Right lobe of liver (tissue), 6 donors: ENCODE measurements around the gene TOM1L2. TPM values are rescaled to one million over a fixed set of nuclear protein-coding genes. Genes with fewer than 3 reads are reported as not detected.

Experiments used
- ATAC-seq, 4 donors: fragments of 200-7000 bp; cut with Tn5 transposase; one replicate each; pipeline ENCODE4 v1.9.1; 2020; ENCODE audit warnings: mild to moderate bottlenecking in 4 of 4, moderate library complexity in 4 of 4
- DNase-seq, 3 donors: peaks; one replicate each; pipeline ENCODE4 v3.0.0-alpha.2; 2020
- H3K27ac ChIP-seq, 3 donors: fragments of 200-600 bp; one replicate each; pipeline ENCODE4 v1.8.0; 2022
- H3K27me3 ChIP-seq, 2 donors: fragments of 200-600 bp; one replicate each; pipeline ENCODE4 v1.8.0; 2022
- H3K36me3 ChIP-seq, 4 donors: fragments of 200-600 bp; sonication (generic) in 1 of 4; one replicate each; pipeline versions ENCODE4 v1.5.1 to v1.8.0; 2017 to 2022; ENCODE audit warnings: control low read depth in 1 of 4
- H3K4me1 ChIP-seq, 4 donors: fragments of 200-600 bp; sonication (generic) in 1 of 4; one replicate each; pipeline versions ENCODE4 v1.5.1 to v1.8.0; 2017 to 2022; ENCODE audit warnings: control low read depth in 1 of 4
- H3K4me3 ChIP-seq, 3 donors: fragments of 200-600 bp; one replicate each; pipeline ENCODE4 v1.8.0; 2022
- H3K9me3 ChIP-seq, 4 donors: fragments of 200-600 bp; sonication (generic) in 1 of 4; one replicate each; pipeline versions ENCODE4 v1.5.1 to v1.8.0; 2017 to 2022; ENCODE audit warnings: control low read depth in 1 of 4
- POLR2A ChIP-seq: fragments of 450-650 bp; IDR thresholded peaks from one replicate; pipeline ENCODE4 v1.6.1; 2017; ENCODE audit warnings: antibody characterized with exemption, mild to moderate bottlenecking
- WGBS: methylation state at CpG from one replicate; pipeline ENCODE4 v1.1.6; 2018; ENCODE audit warnings: low coverage, low lambda C conversion rate; ENCODE audit not compliant: insufficient coverage; ENCODE audit errors: missing lambda C conversion rate; 5-methylcytosine and 5-hydroxymethylcytosine counted together
- intact Hi-C, 2 donors: fragments of 100-400 bp; cut with DNase I; formaldehyde crosslinking; loops; one replicate each; pipeline versions ENCODE4 v1.11.2 to v1.14.1; 2022
- total RNA-seq, 6 experiments: library from RNA; depleted of rRNA in 2 of 6; stranded (reverse); fragments of >200 nt in 2 of 6; fragmentation: NEBNext Ultra II Directional in 3 of 6; extraction: Animal tissue kit (Norgen Biotek cat#: 25700) in 3 of 6; gene quantifications; one replicate each; pipeline versions ENCODE4 v1.1.0 to v1.2.4, GENCODE V29; 2016 to 2023
- TF ChIP-seq, protein P1 (sequence below), 4 donors: fragments of 200-600 bp in 3 of 4; fragments of 450-650 bp in 1 of 4; IDR thresholded peaks; one replicate each; pipeline versions ENCODE4 v1.5.1 to v1.8.0; 2016 to 2022; ENCODE audit warnings: antibody characterized with exemption in 4 of 4, mild to moderate bottlenecking in 2 of 4
- donor health status: DM: no; HTN: yes; CAD: no.
- donor health status: DM: no; HTN: no; CAD: no.
- donor health status: DM: no; HTN: no; CAD: no.
- donor health status: DM: no; HTN: yes; CAD: no.
- donor health status: DM: no; HTN: yes; CAD: no.

TOM1L2 gene
- total RNA-seq, 6 experiments from 2014 or later, result 13.5 to 21.2 (median 16.0) TPM

DNA sequence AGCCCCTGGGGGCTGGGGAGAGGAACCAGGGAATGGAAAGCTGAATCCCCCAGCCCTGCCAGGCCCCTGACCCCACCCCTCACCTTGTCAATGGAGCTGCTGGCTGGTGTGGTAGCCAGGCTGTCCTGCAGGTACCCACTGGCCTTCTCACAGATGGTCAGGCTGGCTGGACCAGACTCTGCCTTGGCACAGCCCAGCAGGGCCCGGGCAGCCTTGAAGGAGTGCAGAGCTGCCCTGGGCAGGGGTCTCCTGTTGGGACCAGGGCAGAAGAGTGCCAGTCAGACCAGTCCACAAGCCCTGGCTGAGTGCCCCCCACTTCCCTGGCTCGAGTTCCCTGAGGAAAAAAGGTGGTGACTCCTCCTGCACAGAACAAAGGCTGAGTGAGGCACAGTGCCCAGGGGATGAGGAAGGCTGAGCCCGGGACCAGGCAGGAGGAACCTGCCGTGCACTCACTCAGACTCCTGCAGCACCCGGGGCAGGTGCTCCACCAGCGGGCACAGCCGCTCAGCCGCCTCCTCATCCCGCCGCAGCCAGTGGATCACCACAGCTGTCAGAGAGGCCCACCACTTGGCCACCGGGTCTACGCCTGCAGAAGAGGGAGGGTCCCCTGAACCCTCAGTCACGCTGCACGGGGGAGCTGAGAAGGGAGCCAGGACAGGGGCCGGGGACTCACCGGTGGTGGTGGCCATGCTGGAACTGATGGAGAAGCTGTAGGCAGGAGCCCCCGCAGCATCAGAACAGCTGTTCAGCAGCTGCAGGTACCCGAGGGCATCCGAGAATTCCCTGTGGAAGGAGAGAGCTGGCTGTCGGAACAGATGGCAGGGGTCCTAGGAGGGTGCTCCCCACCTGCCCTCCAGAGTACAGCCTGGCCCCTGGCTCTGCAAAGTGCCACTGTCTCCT, 157.8 kb downstream of the TOM1L2 start:
- Histone ChIP-seq H3K4me3 (no peak overlapping the region), H3K27me3 (no peaks in the 10 kb centered on the region), H3K9me3 (no peaks in the 10 kb centered on the region), H3K27ac (no peak overlapping the region), H3K4me1 (peaks cover 0 to 87% (median 22%) of the 10 kb centered on the region in 4 donors), H3K36me3 (peaks cover 7 to 77% (median 29%) of the 10 kb centered on the region in 4 donors)
- intact Hi-C loops, result loop anchor here in 1 of 2 donors (5.0 kb wide), 1 partner anchor 48 kb away; no protein-coding TSS in a partner anchor
- ATAC-seq, result no peak
- 54% methylated on average over 6 of the region's 20 CpGs for WGBS
- no peak for TF ChIP-seq POLR2A
- TF ChIP-seq, protein P1, sequence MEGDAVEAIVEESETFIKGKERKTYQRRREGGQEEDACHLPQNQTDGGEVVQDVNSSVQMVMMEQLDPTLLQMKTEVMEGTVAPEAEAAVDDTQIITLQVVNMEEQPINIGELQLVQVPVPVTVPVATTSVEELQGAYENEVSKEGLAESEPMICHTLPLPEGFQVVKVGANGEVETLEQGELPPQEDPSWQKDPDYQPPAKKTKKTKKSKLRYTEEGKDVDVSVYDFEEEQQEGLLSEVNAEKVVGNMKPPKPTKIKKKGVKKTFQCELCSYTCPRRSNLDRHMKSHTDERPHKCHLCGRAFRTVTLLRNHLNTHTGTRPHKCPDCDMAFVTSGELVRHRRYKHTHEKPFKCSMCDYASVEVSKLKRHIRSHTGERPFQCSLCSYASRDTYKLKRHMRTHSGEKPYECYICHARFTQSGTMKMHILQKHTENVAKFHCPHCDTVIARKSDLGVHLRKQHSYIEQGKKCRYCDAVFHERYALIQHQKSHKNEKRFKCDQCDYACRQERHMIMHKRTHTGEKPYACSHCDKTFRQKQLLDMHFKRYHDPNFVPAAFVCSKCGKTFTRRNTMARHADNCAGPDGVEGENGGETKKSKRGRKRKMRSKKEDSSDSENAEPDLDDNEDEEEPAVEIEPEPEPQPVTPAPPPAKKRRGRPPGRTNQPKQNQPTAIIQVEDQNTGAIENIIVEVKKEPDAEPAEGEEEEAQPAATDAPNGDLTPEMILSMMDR (IDR thresholded peaks at IDR 0.05), result no peak
- DNase-seq, result no peak

DNA sequence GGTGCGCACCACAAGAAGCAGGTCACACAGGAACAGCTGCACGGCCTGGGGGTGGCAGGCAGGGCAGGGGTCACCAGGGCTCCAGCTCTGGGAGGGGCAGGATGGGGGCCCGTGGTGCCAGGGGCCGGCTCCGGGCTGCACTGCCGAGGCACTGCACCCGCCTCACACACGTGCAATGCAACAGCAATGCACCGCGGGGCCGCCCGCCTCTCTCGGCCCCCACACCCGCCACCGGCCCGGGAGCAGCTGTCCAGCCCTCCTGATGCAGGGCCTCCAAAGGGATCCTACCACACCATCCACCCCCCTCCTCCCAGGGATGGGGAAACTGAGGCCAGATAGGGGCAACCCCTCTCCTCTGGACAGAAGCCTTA, 158.5 kb downstream of the TOM1L2 start:
- intact Hi-C loops, result no loop called here
- no peaks in the 10 kb centered on the region for H3K27me3 ChIP-seq
- ATAC-seq (no peak), DNase-seq (no peak)
- no CpG with 5 or more reads among the region's 16 CpGs for WGBS
- H3K27ac ChIP-seq, result no peak overlapping the region
- peaks cover under 1 to 70% (median 25%) of the 10 kb centered on the region in 4 donors for H3K36me3 ChIP-seq
- H3K9me3 ChIP-seq, result no peaks in the 10 kb centered on the region
- no peak overlapping the region for H3K4me3 ChIP-seq
- no peak for TF ChIP-seq POLR2A
- peaks cover 0 to 80% (median 18%) of the 10 kb centered on the region in 4 donors for H3K4me1 ChIP-seq

DNA sequence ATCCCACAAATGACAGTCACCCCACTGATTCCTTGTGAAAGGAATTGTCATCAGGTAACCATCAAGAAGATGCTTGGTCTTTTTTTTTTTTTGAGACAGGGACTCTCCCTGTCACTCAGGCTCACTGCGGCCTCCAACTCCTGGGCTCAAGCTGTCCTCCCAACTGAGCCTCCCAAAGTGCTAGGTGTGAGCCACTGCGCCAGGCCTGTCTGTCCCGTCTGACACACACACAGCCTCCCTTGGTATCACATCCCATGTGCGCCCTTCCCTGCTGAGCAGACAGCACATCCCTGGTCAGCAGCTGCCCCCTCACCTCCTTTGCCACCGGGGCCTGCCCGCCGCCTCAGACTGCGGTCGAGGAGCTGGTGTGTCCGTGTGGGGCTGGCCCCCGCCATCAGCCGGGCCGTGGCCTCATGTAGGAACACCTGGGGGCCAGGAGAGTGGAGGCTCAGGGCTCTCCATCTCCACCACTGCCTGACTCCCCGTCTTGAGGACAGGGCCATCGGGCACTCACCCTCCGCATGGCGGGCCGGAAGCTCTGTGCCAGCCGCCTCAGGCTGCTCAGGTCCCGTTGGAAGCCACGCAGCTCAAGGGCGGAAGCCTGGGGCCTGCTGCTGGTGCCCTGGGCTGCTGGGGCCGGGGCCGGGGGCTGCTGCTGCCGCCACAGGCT, 159.0 kb downstream of the TOM1L2 start:
- Histone ChIP-seq H3K4me3 (no peak overlapping the region), H3K9me3 (no peaks in the 10 kb centered on the region), H3K4me1 (peaks cover 0 to 75% (median 15%) of the 10 kb centered on the region in 4 donors), H3K27me3 (no peaks in the 10 kb centered on the region), H3K27ac (peak overlapping the region in 1 of 3 donors; percentile 79), H3K36me3 (peaks cover 0 to 65% (median 22%) of the 10 kb centered on the region in 4 donors)
- TF ChIP-seq POLR2A, result no peak
- intact Hi-C loops, result no loop called here
- no peak for ATAC-seq
- DNase-seq, result no peak
- 89% methylated on average over 8 of the region's 25 CpGs for WGBS

DNA sequence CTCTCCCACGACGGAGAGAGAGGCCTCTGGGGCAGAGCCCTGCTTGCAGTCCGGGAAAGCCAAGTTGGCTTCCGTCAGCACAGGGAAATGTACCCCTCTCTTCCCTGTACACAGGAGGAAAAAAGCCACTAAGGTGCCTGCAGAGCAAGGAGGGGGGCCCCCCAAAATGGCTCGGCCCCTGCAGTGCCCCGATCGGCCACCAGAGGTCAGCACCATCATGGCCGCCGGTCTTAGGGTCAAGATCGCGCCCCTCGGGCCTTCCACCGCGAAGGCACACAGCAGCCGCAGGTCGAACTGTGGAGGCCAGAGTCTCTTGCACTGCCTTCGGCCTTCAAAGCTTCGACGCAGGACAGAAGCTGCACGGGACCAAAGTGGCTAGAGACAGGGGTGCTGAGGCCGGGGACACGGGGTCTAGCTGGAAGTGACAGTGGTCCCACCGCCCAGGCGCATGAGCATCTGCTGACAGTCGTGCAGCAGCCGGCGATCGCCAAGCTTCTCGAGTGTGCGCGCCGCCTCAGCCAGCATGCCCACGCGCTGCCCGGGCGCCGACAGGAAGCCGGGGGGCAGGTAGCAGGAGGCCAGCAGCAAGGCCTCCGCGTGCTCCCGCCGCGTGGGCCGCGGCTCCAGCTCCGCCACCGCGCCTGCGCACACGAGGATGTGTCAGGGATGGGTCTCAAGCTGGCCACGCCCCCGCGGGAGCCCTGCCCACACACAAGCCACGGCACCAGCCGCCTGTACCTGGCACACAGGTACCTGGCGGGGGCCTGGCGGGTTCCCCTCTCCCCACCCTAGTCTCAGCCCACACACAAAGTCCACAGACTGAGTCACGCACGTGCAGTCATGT, 159.8 kb downstream of the TOM1L2 start:
- DNase-seq, result peak in 2 of 3 donors; percentile 79 to 81
- no peaks in the 10 kb centered on the region for H3K9me3 ChIP-seq
- 23% methylated on average over 5 of the region's 59 CpGs for WGBS
- ATAC-seq, result peak; percentile 27 to 54 (median 49)
- H3K4me1 ChIP-seq, result peaks cover 0 to 72% (median 16%) of the 10 kb centered on the region in 4 donors
- TF ChIP-seq, protein P1 (IDR thresholded peaks at IDR 0.05), result peak; percentile 98 to 100 (median 100)
- peak; percentile 25 for TF ChIP-seq POLR2A
- H3K27ac ChIP-seq, result peak overlapping the region in 2 of 3 donors; percentile 5 to 79
- H3K36me3 ChIP-seq, result peaks cover 0 to 58% (median 19%) of the 10 kb centered on the region in 4 donors
- intact Hi-C loops, result no loop called here
- no peak overlapping the region for H3K4me3 ChIP-seq
- H3K27me3 ChIP-seq, result no peaks in the 10 kb centered on the region
